Heart left ventricle (tissue), 16 donors: ENCODE data around the gene INPP5D. TPM values are rescaled to one million over a fixed set of nuclear protein-coding genes. Genes with fewer than 3 reads are reported as not detected.

Experiments used
- ATAC-seq, 4 donors: fragments of 200-7000 bp; cut with Tn5 transposase; one replicate each; pipeline ENCODE4 v1.9.1; 2020 to 2022; ENCODE audit warnings: moderate library complexity in 4 of 4, mild to moderate bottlenecking in 3 of 4, moderate number of reproducible peaks in 1 of 4
- DNase-seq, 5 donors: peaks; one replicate each; pipeline ENCODE4 v3.0.0-alpha.2; 2020
- H3K27ac ChIP-seq, 12 donors: fragments of 200-600 bp; sonication (generic) in 4 of 12; one replicate each; pipeline versions ENCODE4 v1.5.0 to v1.8.0; 2016 to 2022; ENCODE audit warnings: mild to moderate bottlenecking in 2 of 12
- H3K27me3 ChIP-seq, 9 donors: fragments of 200-600 bp; sonication (generic) in 2 of 9; one replicate each; pipeline versions ENCODE4 v1.5.1 to v1.8.0; 2016 to 2022; ENCODE audit warnings: mild to moderate bottlenecking in 3 of 9
- H3K36me3 ChIP-seq, 9 donors: fragments of 200-600 bp; sonication (generic) in 2 of 9; one replicate each; pipeline versions ENCODE4 v1.5.0 to v1.8.0; 2018 to 2022; ENCODE audit warnings: mild to moderate bottlenecking in 2 of 9
- H3K4me1 ChIP-seq, 12 donors: fragments of 200-600 bp; sonication (generic) in 4 of 12; one replicate each; pipeline versions ENCODE4 v1.5.0 to v1.8.0; 2016 to 2022; ENCODE audit warnings: mild to moderate bottlenecking in 3 of 12
- H3K4me3 ChIP-seq, 12 donors: fragments of 200-600 bp; sonication (generic) in 4 of 12; one replicate each; pipeline versions ENCODE4 v1.5.0 to v1.8.0; 2017 to 2022; ENCODE audit warnings: mild to moderate bottlenecking in 9 of 12, moderate library complexity in 4 of 12
- H3K9me3 ChIP-seq, 12 donors: fragments of 200-600 bp; sonication (generic) in 4 of 12; one replicate each; pipeline versions ENCODE4 v1.5.0 to v1.8.0; 2016 to 2022; ENCODE audit warnings: mild to moderate bottlenecking in 1 of 12
- CTCF ChIP-seq, 12 donors: fragments of 200-600 bp; sonication (generic) in 4 of 12; IDR thresholded peaks; one replicate each; pipeline versions ENCODE4 v1.5.0 to v1.8.0; 2018 to 2022; ENCODE audit warnings: antibody characterized with exemption in 12 of 12, mild to moderate bottlenecking in 5 of 12
- POLR2A ChIP-seq, 2 donors: fragments of 450-650 bp; IDR thresholded peaks; one replicate each; pipeline ENCODE4 v1.6.1; 2017; ENCODE audit warnings: antibody characterized with exemption in 2 of 2, mild to moderate bottlenecking in 2 of 2, moderate library complexity in 2 of 2
- WGBS, 4 donors: extraction: QIAGEN DNeasy Blood & Tissue Kit in 2 of 4; methylation state at CpG; one replicate each; pipeline versions ENCODE4 v1.1.5 to v1.1.7; 2013 to 2018; 5-methylcytosine and 5-hydroxymethylcytosine counted together
- intact Hi-C, 10 donors: fragments of 100-400 bp; cut with DNase I; formaldehyde crosslinking; loops; one replicate each; pipeline versions ENCODE4 v1.11.1 to v1.14.2; 2022
- polyA plus RNA-seq, 2 donors: library from polyadenylated mRNA; stranded (reverse); fragments of 200-250 nt; gene quantifications; one replicate each; pipeline ENCODE4 v1.2.3, GENCODE V29; 2013
- total RNA-seq, 9 donors: library from RNA; depleted of rRNA in 2 of 9; stranded (reverse); fragments of >200 nt in 2 of 9; fragmentation: NEBNext Ultra II Directional in 3 of 9; extraction: Animal tissue kit (Norgen Biotek cat#: 25700) in 3 of 9; gene quantifications; one replicate each; pipeline versions ENCODE4 v1.1.0 to v1.2.4, GENCODE V29; 2016 to 2023
- donor health status: ischemic (EF 13 %, LVEDD 7.1; RV severe dilation, severe dysfunction).
- donor health status: healthy with polysubstance abuse.
- donor health status: DM: no; HTN: yes; CAD: no.
- donor health status: DM: no; HTN: no; CAD: no.
- donor health status: ischemic (EF 25% LVEDD 6.9; RV normal size, moderate dysfunction).
- donor health status: ischemic (EF 25% LVEDD 5.7; RV mildly dilated, moderate dysfunction).
- donor health status: healthy.
- donor health status: DM: yes; HTN: yes; CAD: no.
- donor health status: ischemic (EF 35%, LVEDD 5.7; RV mildly dilated, moderate dysfunction).
- donor health status: nonischemic (EF 11% LVEDD 7.7; RV severe dilation, severe dysfunction).
- donor health status: DM: yes; HTN: yes; CAD: no.
- donor health status: PGD.
- donor health status: ischemic (EF 29% LVEDD 5.4; RV normal size, mild dysfunction).
- donor health status: nonischemic (EF 23%, LVEDD 6.1; RV moderate dilation, normal function).

INPP5D gene
- total and polyA plus RNA-seq, 11 donors = 2.8 to 29.1 (median 4.9) TPM

- WGBS, 4 donors = 71 to 76% (median 73%) methylated on average over 13 of the region's 13 CpGs
- H3K27ac ChIP-seq = peak overlapping the region; percentile 11 to 96 (median 83)
- H3K27me3 ChIP-seq = no peaks in the 10 kb centered on the region
- H3K9me3 ChIP-seq = no peaks in the 10 kb centered on the region
- ATAC-seq = no peak
- DNase-seq = no peak
- intact Hi-C loops = loop anchor here in 1 of 10 donors (2.0 kb wide), 1 partner anchor 24 kb away; the partner anchor contains the start of gene INPP5D
- peaks cover 0 to 27% (median 0%) of the 10 kb centered on the region in 9 donors for H3K36me3 ChIP-seq
- peak overlapping the region in 1 of 12 donors; percentile 31 for H3K4me3 ChIP-seq
- TF ChIP-seq POLR2A (IDR thresholded peaks at IDR 0.05) = no peak
- no peak for TF ChIP-seq CTCF (IDR thresholded peaks at IDR 0.05)
- H3K4me1 ChIP-seq = peaks cover 8 to 96% (median 29%) of the 10 kb centered on the region in 12 donors
Observed at GRCh38 chr2:233085037-233085838, 25.1 kb downstream of the INPP5D start.

GRCh38 chr2:233085839-233086150 is 25.7 kb downstream of the INPP5D start:
- H3K4me3 ChIP-seq = no peak overlapping the region
- intact Hi-C loops = loop anchor here in 1 of 10 donors (2.0 kb wide), 1 partner anchor 25 kb away; the partner anchor contains the start of gene INPP5D
- H3K36me3 ChIP-seq = peaks cover 0 to 23% (median 0%) of the 10 kb centered on the region in 9 donors
- peaks cover 8 to 90% (median 29%) of the 10 kb centered on the region in 12 donors for H3K4me1 ChIP-seq
- ATAC-seq = no peak
- H3K27me3 ChIP-seq = no peaks in the 10 kb centered on the region
- peak overlapping the region; percentile 11 to 96 (median 83) for H3K27ac ChIP-seq
- no peaks in the 10 kb centered on the region for H3K9me3 ChIP-seq
- WGBS, 4 donors = 70 to 80% (median 73%) methylated on average over 2 of the region's 2 CpGs
- TF ChIP-seq CTCF (IDR thresholded peaks at IDR 0.05) (no peak), POLR2A (IDR thresholded peaks at IDR 0.05) (no peak)
- DNase-seq = no peak

- no peak for TF ChIP-seq POLR2A (IDR thresholded peaks at IDR 0.05)
- no peak for TF ChIP-seq CTCF (IDR thresholded peaks at IDR 0.05)
- no peaks in the 10 kb centered on the region for H3K9me3 ChIP-seq
- H3K27me3 ChIP-seq = no peaks in the 10 kb centered on the region
- 91 to 96% (median 91%) methylated on average over 7 of the region's 7 CpGs for WGBS, 4 donors
- no peak for DNase-seq
- intact Hi-C loops = no loop called here
- ATAC-seq = no peak
- H3K36me3 ChIP-seq = peaks cover 0 to 18% (median 0%) of the 10 kb centered on the region in 9 donors
- H3K4me1 ChIP-seq = peaks cover 8 to 89% (median 25%) of the 10 kb centered on the region in 12 donors
- no peak overlapping the region for H3K4me3 ChIP-seq
- H3K27ac ChIP-seq = peak overlapping the region in 3 of 12 donors; percentile 24 to 96 (median 90)
Observed at GRCh38 chr2:233087713-233088112, 27.6 kb downstream of the INPP5D start.

- DNase-seq (no peak), ATAC-seq (no peak)
- Histone ChIP-seq H3K36me3 (peaks cover 0 to 18% (median 0%) of the 10 kb centered on the region in 9 donors), H3K4me1 (peaks cover 0 to 89% (median 14%) of the 10 kb centered on the region in 12 donors), H3K4me3 (no peak overlapping the region), H3K9me3 (no peaks in the 10 kb centered on the region), H3K27ac (peak overlapping the region in 2 of 12 donors; percentile 26 to 96), H3K27me3 (no peaks in the 10 kb centered on the region)
- WGBS, 4 donors = 77 to 92% (median 88%) methylated on average over 8 of the region's 8 CpGs
- TF ChIP-seq POLR2A (IDR thresholded peaks at IDR 0.05) (no peak), CTCF (IDR thresholded peaks at IDR 0.05) (no peak)
- intact Hi-C loops = no loop called here
Observed at GRCh38 chr2:233088972-233089345, 28.8 kb downstream of the INPP5D start.
